Bronchial epithelial cell (primary cell): ENCODE results near the gene SLC7A11. TPM values are rescaled to one million over a fixed set of nuclear protein-coding genes. Genes with fewer than 3 reads are reported as not detected.

ENCODE experiments used
- DNase-seq: peaks from one replicate; pipeline ENCODE4 v3.0.0-alpha.2; 2010; ENCODE audit warnings: low read depth
- FAIRE-seq: peaks from 2 replicates; lab custom pipeline; 2011; peaks lifted over from hg19 to GRCh38; lab: Jason Lieb, UNC
- H3K27me3 ChIP-seq: 2 replicates; pipeline ENCODE4 v1.5.1; 2011; ENCODE audit warnings: low read length; ENCODE audit not compliant: control insufficient read depth, insufficient read depth
- H3K36me3 ChIP-seq: 2 replicates; pipeline ENCODE4 v1.5.1; 2011; ENCODE audit warnings: low read length; ENCODE audit not compliant: control insufficient read depth, insufficient read depth
- H3K4me3 ChIP-seq: 2 replicates; pipeline ENCODE4 v1.5.1; 2011; ENCODE audit warnings: mild to moderate bottlenecking, low read depth, low read length, control low read depth
- CTCF ChIP-seq: IDR thresholded peaks from 2 replicates; pipeline ENCODE4 v1.5.1; 2011; ENCODE audit warnings: mild to moderate bottlenecking, moderate library complexity, low read length, control low read depth, inconsistent platforms; ENCODE audit not compliant: insufficient read depth, severe bottlenecking
- total RNA-seq: library from RNA; depleted of rRNA; stranded (reverse); fragments of >200 nt; gene quantifications from 2 replicates; pipeline ENCODE4 v1.2.1, GENCODE V29; 2014

The SLC7A11 gene
- total RNA-seq, 1 donor from 2014 or later, result 129 TPM

- DNase-seq (peak; percentile 69), FAIRE-seq (no peak)
- no peak for TF ChIP-seq CTCF
Observed at GRCh38 chr4:138192113-138192512, 50.0 kb downstream of the SLC7A11 start.

GRCh38 chr4:138190452-138190858 lies 51.7 kb downstream of the SLC7A11 start:
- Histone ChIP-seq H3K27me3 (no peaks in the 10 kb centered on the region), H3K4me3 (no peak overlapping the region), H3K36me3 (no peaks in the 10 kb centered on the region)
- DNase-seq (no peak), FAIRE-seq (no peak)
- no peak for TF ChIP-seq CTCF

More at GRCh38 chr4:138192113-138192512, 50.0 kb downstream of the SLC7A11 start:
- H3K27me3 ChIP-seq, result no peaks in the 10 kb centered on the region
- H3K4me3 ChIP-seq, result no peak overlapping the region
- no peaks in the 10 kb centered on the region for H3K36me3 ChIP-seq

- DNase-seq (no peak), FAIRE-seq (no peak)
- Histone ChIP-seq H3K4me3 (no peak overlapping the region), H3K27me3 (no peaks in the 10 kb centered on the region), H3K36me3 (no peaks in the 10 kb centered on the region)
- TF ChIP-seq CTCF, result no peak
Observed at GRCh38 chr4:138189206-138189605, 52.9 kb downstream of the SLC7A11 start.

- TF ChIP-seq CTCF, result no peak
- no peak overlapping the region for H3K4me3 ChIP-seq
- H3K27me3 ChIP-seq, result no peaks in the 10 kb centered on the region
- FAIRE-seq (no peak), DNase-seq (peak; percentile 93)
- H3K36me3 ChIP-seq, result peaks cover 1% of the 10 kb centered on the region
Observed at GRCh38 chr4:138188406-138189084, 53.6 kb downstream of the SLC7A11 start.

GRCh38 chr4:138185859-138186645 lies 56.1 kb downstream of the SLC7A11 start:
- peaks cover 8% of the 10 kb centered on the region for H3K36me3 ChIP-seq
- H3K4me3 ChIP-seq, result no peak overlapping the region
- peak; percentile 90 for FAIRE-seq
- DNase-seq, result no peak
- H3K27me3 ChIP-seq, result no peaks in the 10 kb centered on the region
- TF ChIP-seq CTCF, result no peak
